IMR-90 (cell line): Measurements from ENCODE around the gene ZDHHC12. TPM values are rescaled to one million over a fixed set of nuclear protein-coding genes. Genes with fewer than 3 reads are reported as not detected.

Experiments
- ATAC-seq: fragments of 200-7000 bp; cut with Tn5 transposase; 2 replicates; pipeline ENCODE4 v1.9.1; 2020; ENCODE audit warnings: low read depth, mild to moderate bottlenecking, moderate library complexity
- BruUV-seq: library from RNA; stranded (reverse); fragments of 400-500 nt; replicated peaks from 2 replicates; lab custom pipeline; 2021; lab: Mats Ljungman, UMichigan
- CTCF ChIA-PET: fragments of 300-600 bp; formaldehyde crosslinking; extraction: SDS; loops from one replicate; lab custom pipeline; 2021; ENCODE audit warnings: antibody characterized with exemption; lab: Yijun Ruan, JAX
- POLR2A ChIA-PET: fragments of 300-600 bp; sonication (Branson Sonifier 250); formaldehyde crosslinking; loops from one replicate; lab custom pipeline; 2022; ENCODE audit warnings: antibody characterized with exemption; ENCODE audit not compliant: unreplicated experiment; lab: Charles Lee
- DNase-seq: peaks from one replicate; pipeline ENCODE4 v3.0.0; 2013
- H2AFZ ChIP-seq: replicated peaks from 2 replicates; pipeline ENCODE3; 2013; ENCODE audit warnings: low read length, mild to moderate bottlenecking; ENCODE audit not compliant: poor library complexity
- H2AK5ac ChIP-seq: 2 replicates; pipeline ENCODE4 v1.6.1; 2013; ENCODE audit warnings: low read depth, low read length, inconsistent platforms
- H2AK9ac ChIP-seq: replicated peaks from 2 replicates; pipeline ENCODE3; 2013; ENCODE audit warnings: mild to moderate bottlenecking, low read depth, low read length, moderate library complexity; ENCODE audit not compliant: poor library complexity
- H2BK120ac ChIP-seq: 2 replicates; pipeline ENCODE4 v1.6.1; 2013; ENCODE audit warnings: low read depth, low read length, inconsistent platforms
- H2BK15ac ChIP-seq: 3 replicates; pipeline ENCODE4 v1.6.1; 2013; ENCODE audit warnings: low read depth, low read length, inconsistent platforms
- H2BK20ac ChIP-seq: 2 replicates; pipeline ENCODE4 v1.6.1; 2013; ENCODE audit warnings: low read depth, mild to moderate bottlenecking, inconsistent platforms, low read length, moderate library complexity
- H2BK5ac ChIP-seq: 2 replicates; pipeline ENCODE4 v1.6.1; 2013; ENCODE audit warnings: mild to moderate bottlenecking, low read depth, low read length, inconsistent platforms; ENCODE audit not compliant: poor library complexity, severe bottlenecking
- H3K14ac ChIP-seq: replicated peaks from 2 replicates; pipeline ENCODE4 v1.6.1; 2013; ENCODE audit warnings: low read depth, low read length, inconsistent platforms
- H3K18ac ChIP-seq: 2 replicates; pipeline ENCODE4 v1.6.1; 2013; ENCODE audit warnings: low read depth, low read length, control low read depth
- H3K23ac ChIP-seq: 2 replicates; pipeline ENCODE4 v1.6.1; 2013; ENCODE audit warnings: low read depth, low read length, inconsistent platforms
- H3K27ac ChIP-seq: 2 replicates; pipeline ENCODE4 v1.5.1; 2013; ENCODE audit warnings: mild to moderate bottlenecking, control low read depth, low read length; ENCODE audit not compliant: insufficient read depth
- H3K27me3 ChIP-seq: 2 replicates; pipeline ENCODE4 v1.6.1; 2013; ENCODE audit warnings: low read length; ENCODE audit not compliant: control insufficient read depth, insufficient read depth
- H3K36me3 ChIP-seq: 2 replicates; pipeline ENCODE4 v1.6.1; 2013; ENCODE audit warnings: low read length, mixed read lengths; ENCODE audit not compliant: control insufficient read depth, insufficient read depth
- H3K4ac ChIP-seq: 2 replicates; pipeline ENCODE4 v1.6.1; 2013; ENCODE audit warnings: low read depth, low read length, inconsistent platforms
- H3K4me1 ChIP-seq: 2 replicates; pipeline ENCODE4 v1.6.1; 2013; ENCODE audit warnings: low read length, mixed read lengths; ENCODE audit not compliant: control insufficient read depth, insufficient read depth
- H3K4me2 ChIP-seq: 2 replicates; pipeline ENCODE4 v1.6.1; 2013; ENCODE audit warnings: low read depth, mild to moderate bottlenecking, control low read depth, low read length, moderate library complexity
- H3K4me3 ChIP-seq: 2 replicates; pipeline ENCODE4 v1.5.1; 2013; ENCODE audit warnings: low read depth, mild to moderate bottlenecking, control low read depth, low read length, moderate library complexity; ENCODE audit not compliant: insufficient read depth
- H3K56ac ChIP-seq: 2 replicates; pipeline ENCODE4 v1.6.1; 2013; ENCODE audit warnings: low read length, inconsistent platforms; ENCODE audit not compliant: insufficient read depth; ENCODE audit errors: extremely low read depth
- H3K79me1 ChIP-seq, 2 experiments: 2 replicates each; pipeline ENCODE4 v1.6.1; 2013; ENCODE audit warnings: low read length in 2 of 2, inconsistent platforms in 1 of 2, low read depth in 1 of 2
- H3K9ac ChIP-seq: 2 replicates; pipeline ENCODE4 v1.6.1; 2013; ENCODE audit warnings: low read depth, low read length, control low read depth
- H3K9me1 ChIP-seq: 2 replicates; pipeline ENCODE4 v1.6.1; 2013; ENCODE audit warnings: low read length, inconsistent platforms; ENCODE audit not compliant: insufficient read depth
- H3K9me3 ChIP-seq: 2 replicates; pipeline ENCODE4 v1.6.1; 2013; ENCODE audit warnings: low read length; ENCODE audit not compliant: control insufficient read depth, insufficient read depth
- H4K20me1 ChIP-seq: 2 replicates; pipeline ENCODE4 v1.6.1; 2013; ENCODE audit warnings: low read length, inconsistent platforms; ENCODE audit not compliant: insufficient read depth
- H4K5ac ChIP-seq: 2 replicates; pipeline ENCODE4 v1.6.1; 2013; ENCODE audit warnings: mild to moderate bottlenecking, low read depth, low read length, control low read depth
- H4K8ac ChIP-seq, 2 experiments: 2 replicates each; pipeline ENCODE4 v1.6.1; 2013; ENCODE audit warnings: low read depth in 2 of 2, low read length in 2 of 2, control low read depth in 1 of 2, inconsistent platforms in 1 of 2
- H4K91ac ChIP-seq: 2 replicates; pipeline ENCODE4 v1.6.1; 2013; ENCODE audit warnings: low read depth, low read length, inconsistent platforms; ENCODE audit not compliant: insufficient read depth
- BHLHE40 ChIP-seq: fragments of 150-350 bp; IDR thresholded peaks from 2 replicates; pipeline ENCODE4 v1.6.1; 2016; ENCODE audit warnings: mild to moderate bottlenecking, low read depth, low read length
- ELK1 ChIP-seq: fragments of 150-350 bp; IDR thresholded peaks from 2 replicates; pipeline ENCODE4 v1.6.1; 2016; ENCODE audit warnings: low read depth, mild to moderate bottlenecking, low read length, moderate library complexity, borderline replicate concordance
- FOS ChIP-seq: fragments of 150-350 bp; IDR thresholded peaks from 2 replicates; pipeline ENCODE4 v1.6.1; 2016; ENCODE audit warnings: low read depth, low read length
- MAFK ChIP-seq: IDR thresholded peaks from 2 replicates; pipeline ENCODE4 v1.6.1; 2012; ENCODE audit warnings: low read depth, low read length, improper control_type of control experiment
- MAZ ChIP-seq: IDR thresholded peaks from 2 replicates; pipeline ENCODE4 v1.6.1; 2012; ENCODE audit warnings: low read depth, mild to moderate bottlenecking, low read length, improper control_type of control experiment, moderate library complexity, borderline replicate concordance
- POLR2A ChIP-seq: IDR thresholded peaks from 2 replicates; pipeline ENCODE4 v1.6.1; 2012; ENCODE audit warnings: mild to moderate bottlenecking, low read depth, low read length
- RFX5 ChIP-seq: IDR thresholded peaks from 2 replicates; pipeline ENCODE4 v1.8.0; 2012; ENCODE audit warnings: low read depth, mild to moderate bottlenecking, low read length, moderate library complexity
- SMC3 ChIP-seq: fragments of 150-350 bp; IDR thresholded peaks from 2 replicates; pipeline ENCODE4 v1.6.1; 2016; ENCODE audit warnings: low read depth, mild to moderate bottlenecking, antibody characterized with exemption, low read length, moderate library complexity
- USF2 ChIP-seq: fragments of 150-350 bp; IDR thresholded peaks from 2 replicates; pipeline ENCODE4 v1.6.1; 2017; ENCODE audit warnings: mild to moderate bottlenecking, antibody characterized with exemption, low read length, low read depth
- WGBS, 2 experiments: methylation state at CpG; one replicate each; pipeline versions ENCODE4 v1.1.5 to v1.1.7; 2013; ENCODE audit warnings: missing lambda C conversion rate in 2 of 2; ENCODE audit not compliant: insufficient read length in 1 of 2; ENCODE audit errors: extremely low coverage in 2 of 2; 5-methylcytosine and 5-hydroxymethylcytosine counted together
- dilution Hi-C: fragments of 300-500 bp; cut with HindIII; formaldehyde crosslinking; loops from one replicate; pipeline ENCODE4 v1.14.3; 2018; ENCODE audit warnings: low sequenced_read_pairs; ENCODE audit not compliant: unreplicated experiment
- in situ Hi-C: fragments of 300-500 bp; cut with MboI; formaldehyde crosslinking; loops from 3 replicates; pipeline ENCODE4 v1.14.3; 2019; ENCODE audit warnings: low sequenced_read_pairs, inconsistent platforms, mixed read lengths
- intact Hi-C: fragments of 100-400 bp; cut with micrococcal nuclease; formaldehyde crosslinking; loops from 2 replicates; pipeline ENCODE4 v1.10.0; 2022
- polyA plus RNA-seq, 3 experiments: library from polyadenylated mRNA; depleted of rRNA; stranded (reverse); fragments of >200 nt; gene quantifications; 2 replicates each; pipeline ENCODE4 v1.2.3, GENCODE V29; 2012; ENCODE audit warnings: low replicate concordance in 1 of 3
- total RNA-seq: library from RNA; depleted of rRNA; stranded (reverse); fragments of >200 nt; gene quantifications from 2 replicates; pipeline ENCODE4 v1.2.3, GENCODE V29; 2012

The ZDHHC12 gene
- total and polyA plus RNA-seq, 2 of the 4 experiments (the other 2 are of a cell fraction), result 16.7 to 60.7 TPM

GRCh38 chr9:128771745-128772519 lies 48.0 kb upstream of the ZDHHC12 start, which contains the start of gene ZER1:
Gene ZER1 (minus strand): TSS chr9:128771927. CDS start chr9:128755565, 16,362 bp downstream.
- 0% methylated on average over 28 of the region's 72 CpGs; no CpG with 5 or more reads in 1 of the 2 experiments for WGBS, 2 experiments

More at GRCh38 chr9:128771745-128772519, 48.0 kb upstream of the ZDHHC12 start, which contains the start of gene ZER1:
- Histone ChIP-seq H3K27ac (peak within 1 kb of the TSS; percentile 95), H2BK15ac (peak within 1 kb of the TSS; percentile 42; the same call in 1 of the 3 replicates), H4K8ac (peak within 1 kb of the TSS; percentile 96 to 97), H3K79me1 (peaks cover 20 to 49% of the 10 kb centered on the region in 2 experiments), H3K9me3 (peaks cover 2% of the 10 kb centered on the region; the same call in 1 of the 2 replicates), H3K4me1 (peaks cover 5% of the 10 kb centered on the region), H3K4me2 (peak within 1 kb of the TSS; percentile 100), H3K4ac (peak within 1 kb of the TSS; percentile 89), H2BK20ac (0 out of 2 replicates have a peak within 1 kb of the TSS, but pooled peaks have one; percentile 10), H2AK5ac (peak within 1 kb of the TSS; percentile 36), H4K20me1 (peaks cover 3% of the 10 kb centered on the region; the same call in 1 of the 2 replicates), H2BK120ac (peak within 1 kb of the TSS; percentile 52), H3K36me3 (peaks cover 4% of the 10 kb centered on the region), H2BK5ac (peak within 1 kb of the TSS; percentile 91), H2AK9ac (peak within 1 kb of the TSS; percentile 94), H3K9ac (peak within 1 kb of the TSS; percentile 93), H3K9me1 (peaks cover 7% of the 10 kb centered on the region; the same call in 1 of the 2 replicates), H3K23ac (peak within 1 kb of the TSS; percentile 96), H4K91ac (peak within 1 kb of the TSS; percentile 88), H4K5ac (peak within 1 kb of the TSS; percentile 96), H3K14ac (peak within 1 kb of the TSS; percentile 96), H3K4me3 (peak within 1 kb of the TSS; percentile 99), H3K56ac (peak within 1 kb of the TSS; percentile 52), H3K27me3 (no peaks in the 10 kb centered on the region), H2AFZ (peak within 1 kb of the TSS; percentile 99), H3K18ac (peak within 1 kb of the TSS; percentile 87)
- in situ Hi-C loops (no loop called here), dilution Hi-C loops (no loop called here), intact Hi-C loops (loop anchor here (1.0 to 2.0 kb wide), 2 partner anchors 15 to 176 kb away; partner anchors contain the start of gene TBC1D13)
- CTCF ChIA-PET, result interaction anchor here (1.0 to 1.8 kb wide), 2 partner anchors 10 to 11 kb away, joined by 3 to 4 read pairs; no protein-coding TSS in a partner anchor
- peak; percentile 96 for ATAC-seq
- peak; percentile 83 for DNase-seq
- POLR2A ChIA-PET, result no interaction called here
- no TSS peak for BruUV-seq
- TF ChIP-seq RFX5 (peak; percentile 65), SMC3 (peak; percentile 15; the same call in 1 of the 2 replicates), POLR2A (peak; percentile 15; the same call in 1 of the 2 replicates), BHLHE40 (peak; percentile 79), MAFK (no peak), USF2 (no peak), MAZ (peak; percentile 84), FOS (0 out of 2 replicates have a peak, but pooled peaks have one; percentile 2), ELK1 (0 out of 2 replicates have a peak, but pooled peaks have one; percentile 45)
